Fibroblast of lung (primary cell): Measurements from ENCODE around the gene ZBTB39.
"Not testable (repeated sequence)": the region's sequence is repeated elsewhere in the genome, so short reads cannot be mapped to it uniquely, and the experiment has no call there.

ENCODE experiments used
- CTCF ChIP-seq, 2 donors: IDR thresholded peaks in 1 of 2; conservative IDR thresholded peaks in 1 of 2; 1 replicate in 1 of 2; 2 replicates in 1 of 2; pipeline ENCODE4 v1.5.1; 2011 to 2012; ENCODE audit warnings: low read length in 2 of 2, control low read depth in 1 of 2, inconsistent platforms in 1 of 2, low read depth in 1 of 2, mild to moderate bottlenecking in 1 of 2
- EZH2 ChIP-seq: IDR thresholded peaks from 2 replicates; pipeline ENCODE4 v1.5.1; 2012; ENCODE audit warnings: low read length, control low read depth, mild to moderate bottlenecking; ENCODE audit errors: missing control alignments

- TF ChIP-seq CTCF (conservative IDR thresholded peaks at IDR 0.05 in 1 of 2, IDR thresholded peaks at IDR 0.05 in 1 of 2; ENCODE audit: low read depth in 1 of 2, low read length in 2 of 2); EZH2: not testable (repeated sequence)
Observed at GRCh38 chr12:56965124-56965523, 41.2 kb downstream of the ZBTB39 start.
